ENCODE data around the gene CTNND2.
"Not testable (repeated sequence)": the region's sequence is repeated elsewhere in the genome, so short reads cannot be mapped to it uniquely, and the experiment has no call there.

The CTNND2 gene

GRCh38 chr5:11449217-11449616 lies 455.0 kb downstream of the CTNND2 start:
- no peak for DNase-seq

GRCh38 chr5:11443831-11444230 lies 460.4 kb downstream of the CTNND2 start:
- DNase-seq: no peak

GRCh38 chr5:11432116-11432515 lies 472.1 kb downstream of the CTNND2 start:
- DNase-seq: no peak

- DNase-seq: no peak
Measured at GRCh38 chr5:11429254-11429653, 475.0 kb downstream of the CTNND2 start.

- no peak for DNase-seq
Measured at GRCh38 chr5:11427569-11427968, 476.7 kb downstream of the CTNND2 start.

- DNase-seq: no peak
Measured at GRCh38 chr5:11426442-11426841, 477.8 kb downstream of the CTNND2 start.

GRCh38 chr5:11422342-11422741 lies 481.9 kb downstream of the CTNND2 start:
- DNase-seq: no peak

- DNase-seq: no peak
Measured at GRCh38 chr5:11420969-11421368, 483.3 kb downstream of the CTNND2 start.

- DNase-seq: no peak
Measured at GRCh38 chr5:11415751-11416150, 488.5 kb downstream of the CTNND2 start.

- DNase-seq: not testable (repeated sequence)
Measured at GRCh38 chr5:11414732-11415131, 489.5 kb downstream of the CTNND2 start.

GRCh38 chr5:11411621-11412020 lies 492.6 kb downstream of the CTNND2 start:
- no peak for DNase-seq

GRCh38 chr5:11407556-11408145 lies 496.6 kb downstream of the CTNND2 start:
- no peak for DNase-seq

- no peak for DNase-seq
Measured at GRCh38 chr5:11400316-11400715, 503.9 kb downstream of the CTNND2 start.

GRCh38 chr5:11398728-11399127 lies 505.5 kb downstream of the CTNND2 start:
- no peak for DNase-seq

- DNase-seq: no peak
Measured at GRCh38 chr5:11397549-11397948, 506.7 kb downstream of the CTNND2 start.

GRCh38 chr5:11396917-11397316 lies 507.3 kb downstream of the CTNND2 start:
- DNase-seq: no peak

GRCh38 chr5:11394933-11395332 lies 509.3 kb downstream of the CTNND2 start:
- DNase-seq: no peak

GRCh38 chr5:11390291-11390767 lies 513.9 kb downstream of the CTNND2 start:
- no peak for DNase-seq

GRCh38 chr5:11387382-11387781 lies 516.9 kb downstream of the CTNND2 start:
- DNase-seq: no peak

- no peak for DNase-seq
Measured at GRCh38 chr5:11386398-11386797, 517.8 kb downstream of the CTNND2 start.

GRCh38 chr5:11385901-11386293 lies 518.3 kb downstream of the CTNND2 start:
- no peak for DNase-seq

- no peak for DNase-seq
Measured at GRCh38 chr5:11385251-11385900, 518.9 kb downstream of the CTNND2 start.

GRCh38 chr5:11384441-11385250 lies 519.6 kb downstream of the CTNND2 start:
- no peak for DNase-seq

GRCh38 chr5:11383506-11384095 lies 520.6 kb downstream of the CTNND2 start:
- no peak for DNase-seq
